Stimulated activated CD8-positive, alpha-beta memory T cell treated with anti-CD3 and anti-CD28 coated beads, Interleukin-15, amount 100 ng/mL, for 1 hour (primary cell): Measurements from ENCODE around the gene CIB1.

ENCODE experiments used
- DNase-seq: peaks from one replicate; pipeline ENCODE4 v3.0.0-alpha.2; 2020; ENCODE audit warnings: low read depth

The CIB1 gene

DNA sequence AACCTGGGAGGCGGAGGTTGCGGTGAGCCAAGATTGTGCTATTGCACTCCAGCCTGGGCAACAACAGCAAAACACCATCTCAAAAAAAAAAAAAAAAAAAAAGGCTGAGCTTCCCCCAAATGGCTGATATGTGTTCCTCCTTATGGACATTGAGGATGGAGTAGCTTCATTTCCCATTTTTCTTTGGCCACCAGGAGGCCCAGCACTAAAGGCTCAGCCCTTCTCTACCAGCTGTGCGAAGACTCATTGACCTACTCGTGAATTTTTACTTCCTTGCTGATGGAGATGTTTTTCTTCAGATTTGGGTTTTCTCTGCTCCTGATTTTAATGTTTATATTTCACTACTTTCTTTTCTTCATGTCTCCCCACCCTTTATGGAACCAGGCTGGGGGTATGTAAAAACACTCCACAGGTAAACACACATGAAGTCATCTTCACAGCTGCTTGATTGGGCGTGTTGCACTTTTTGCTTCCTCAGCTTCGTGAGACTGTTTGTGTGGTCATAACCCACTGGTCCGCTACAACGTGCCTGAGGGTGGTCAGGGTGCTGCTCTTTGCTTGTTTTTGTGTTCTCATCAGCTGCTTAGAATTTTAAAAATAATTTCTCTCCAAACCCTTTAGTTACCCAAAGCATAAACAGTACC lies 19.1 kb downstream of the CIB1 start:
- DNase-seq: no peak

DNA sequence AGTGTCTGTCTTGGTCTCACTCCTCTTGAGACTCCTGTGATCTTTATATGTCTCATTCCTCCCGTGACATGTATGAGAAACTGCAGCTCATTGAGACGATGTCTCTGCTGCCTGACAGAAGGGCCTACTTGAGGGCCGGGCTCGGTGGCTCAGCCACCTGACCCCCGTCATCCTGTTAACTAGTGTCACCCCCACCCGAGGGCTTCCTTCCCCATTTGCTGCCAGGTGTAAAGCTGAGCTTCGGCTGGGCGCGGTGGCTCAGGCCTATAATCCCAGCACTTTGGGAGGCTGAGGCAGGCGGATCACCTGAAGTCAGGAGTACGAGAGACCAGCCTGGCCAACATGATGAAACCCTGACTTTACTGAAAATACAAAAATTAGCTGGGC lies 19.9 kb downstream of the CIB1 start:
- no peak for DNase-seq

DNA sequence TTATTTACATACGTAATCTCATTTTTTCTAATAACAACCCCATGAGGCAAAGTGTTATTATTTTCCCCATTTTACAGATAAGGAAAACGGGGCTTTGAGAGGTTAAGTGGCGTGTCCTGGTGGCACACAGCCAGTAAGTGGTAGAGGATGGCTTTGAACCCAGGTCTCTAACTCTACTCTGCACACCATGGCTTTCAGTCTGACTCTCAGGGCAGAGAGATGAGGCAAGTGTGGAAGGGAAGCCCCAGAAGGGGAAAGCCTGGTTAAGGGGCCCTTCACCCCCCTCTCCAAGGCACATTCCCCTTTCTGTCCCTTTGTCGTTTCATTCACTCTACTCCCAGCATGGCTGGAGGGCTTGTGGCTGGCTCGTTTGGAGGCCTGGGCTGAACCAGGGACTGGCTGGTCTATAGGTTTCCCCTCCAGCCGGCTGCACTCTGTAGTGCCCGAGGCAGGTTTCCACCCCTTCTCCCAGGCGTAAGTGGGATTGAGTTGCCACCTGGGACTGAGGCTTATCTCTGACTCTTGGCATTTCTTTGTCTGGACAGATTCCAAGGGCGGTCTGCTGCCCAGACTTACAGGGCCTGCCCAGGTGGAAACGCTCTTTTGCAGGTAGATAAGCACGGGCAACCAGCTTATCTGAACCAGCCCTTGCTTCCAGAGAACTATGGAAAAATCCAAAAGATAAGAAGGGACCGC lies 20.5 kb downstream of the CIB1 start:
- no peak for DNase-seq

DNA sequence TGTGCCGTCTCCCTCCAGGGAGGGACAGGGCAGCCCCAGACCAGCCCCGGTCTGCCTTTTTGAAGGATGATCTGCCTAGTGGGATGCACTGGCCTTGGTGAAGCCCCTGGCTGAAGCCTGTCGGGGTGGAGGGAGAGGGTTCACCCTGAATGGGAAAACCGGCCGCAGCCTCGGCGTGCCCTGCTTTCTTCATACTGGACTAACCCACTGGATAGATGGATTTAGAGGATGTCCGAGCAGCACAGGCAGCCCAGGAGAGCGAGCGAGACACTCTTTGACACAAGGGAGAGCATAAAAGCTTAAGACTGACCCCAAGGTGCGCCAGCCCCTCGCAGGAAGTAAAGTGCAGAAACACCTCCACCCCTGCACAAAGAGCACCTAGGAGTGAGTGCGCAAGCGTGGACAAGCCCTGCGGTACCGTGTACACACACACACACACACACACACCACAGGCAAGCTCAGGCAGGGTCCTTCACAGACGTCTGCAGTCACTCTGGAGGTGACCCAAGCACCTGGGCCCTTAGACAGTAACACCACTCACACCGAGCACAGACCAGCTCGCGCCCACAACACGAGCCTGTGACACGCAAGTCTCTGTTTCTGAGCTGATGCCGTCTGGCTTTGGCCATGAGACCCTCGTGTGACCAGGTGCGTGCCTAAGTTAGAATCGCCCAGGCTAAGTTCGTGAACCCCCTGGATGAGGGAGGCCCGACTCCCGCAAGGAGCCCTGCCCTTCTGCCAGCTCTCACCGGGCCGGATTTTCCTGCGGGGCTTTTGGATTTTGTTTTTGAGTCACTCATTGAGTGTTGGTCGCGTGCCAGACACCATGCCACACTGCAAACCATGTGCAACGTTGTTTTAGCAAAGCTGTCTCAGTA lies 21.3 kb downstream of the CIB1 start:
- DNase-seq: no peak

DNA sequence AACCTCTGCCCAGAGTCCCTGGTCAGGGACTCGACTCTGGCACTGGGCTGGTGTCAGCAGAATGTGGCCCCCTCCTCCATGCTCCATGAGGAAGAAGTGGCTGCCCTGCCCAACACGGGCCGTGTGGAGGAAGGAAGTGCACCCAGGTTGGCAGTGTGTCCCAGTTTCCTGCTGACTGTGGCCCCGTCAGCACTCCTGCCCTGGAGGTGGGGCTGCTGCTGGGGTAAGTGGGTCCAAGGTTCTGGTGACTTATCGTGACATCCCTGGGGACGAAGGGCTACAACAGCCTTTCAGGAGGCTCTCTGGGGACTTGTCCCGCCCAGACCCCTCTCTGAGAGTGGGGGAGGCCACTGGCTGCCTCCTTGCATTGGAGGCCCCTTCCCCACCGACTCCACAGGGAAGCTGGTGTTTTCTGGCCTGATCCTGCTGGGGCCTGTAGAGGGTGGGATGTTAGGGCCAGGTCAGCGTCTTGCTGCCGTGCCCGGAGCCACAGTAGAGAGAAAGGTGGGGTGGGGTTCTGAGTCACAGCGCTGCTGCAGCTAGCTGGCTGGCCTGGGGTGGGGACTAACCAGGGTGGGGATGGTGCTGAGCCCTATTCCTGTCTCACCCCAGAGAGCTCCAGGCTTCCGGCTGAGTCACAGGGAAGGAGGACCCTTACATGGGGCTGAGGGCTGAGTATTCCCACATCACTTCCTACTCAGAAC lies 22.1 kb downstream of the CIB1 start:
- DNase-seq: no peak

DNA sequence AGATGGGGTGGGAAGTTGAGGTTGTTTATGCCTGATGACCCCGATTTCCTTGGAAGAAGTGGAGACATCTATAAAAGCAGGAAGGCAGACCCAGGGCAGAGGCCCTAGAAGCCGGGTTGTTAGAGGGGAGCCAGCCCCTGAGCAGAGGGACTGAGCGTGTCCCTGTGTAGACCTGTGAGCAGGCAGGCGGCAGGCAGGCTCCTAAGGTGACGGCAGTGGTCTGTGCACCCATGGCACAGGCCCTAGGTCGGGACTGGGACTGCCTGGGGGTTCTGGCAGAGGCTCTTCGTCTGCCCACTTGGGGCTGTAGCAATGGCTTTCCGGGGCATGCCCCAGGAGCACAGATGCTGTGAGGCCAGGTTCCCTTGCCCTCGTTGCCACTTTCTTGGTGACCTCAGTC lies 22.7 kb downstream of the CIB1 start:
- no peak for DNase-seq

DNA sequence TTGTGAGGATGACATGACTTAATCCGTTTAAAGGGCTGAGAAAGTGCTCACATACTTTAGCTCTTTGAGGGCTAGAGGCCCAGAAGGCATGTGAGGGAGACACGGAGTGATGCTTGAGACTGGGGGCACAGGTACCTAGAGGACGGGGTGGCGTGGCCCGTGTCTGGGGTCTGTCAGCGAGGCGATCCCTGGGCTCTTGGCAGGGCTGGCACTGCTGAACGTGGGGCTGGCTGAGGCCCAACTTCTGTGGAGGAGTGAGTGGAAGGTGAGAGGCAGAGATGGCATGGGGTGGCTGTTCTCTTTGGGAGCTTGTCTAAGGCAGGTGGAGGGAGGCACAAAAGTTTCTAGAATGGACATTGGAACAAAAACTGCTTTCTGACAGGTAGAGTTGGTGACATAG lies 23.1 kb downstream of the CIB1 start:
- no peak for DNase-seq

DNA sequence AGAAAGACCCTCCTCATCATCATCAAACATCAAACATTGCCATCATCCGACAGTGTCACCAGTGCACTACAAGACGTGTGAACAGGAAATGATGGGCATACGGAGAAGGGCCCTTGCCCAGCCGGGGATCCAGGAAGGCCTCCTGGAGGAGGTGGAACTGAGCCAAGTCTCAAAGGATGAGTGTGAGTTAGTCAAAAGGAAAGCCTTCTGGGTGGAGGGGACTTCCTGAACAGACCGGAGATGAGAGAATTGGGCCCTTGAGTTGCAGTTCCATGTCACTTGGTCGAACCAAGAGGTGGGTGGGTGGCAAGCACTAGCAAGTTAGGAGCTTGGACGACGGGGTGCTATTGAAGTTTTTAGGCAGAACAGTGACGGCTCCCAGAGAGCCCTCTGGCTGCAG lies 24.1 kb downstream of the CIB1 start:
- DNase-seq: no peak

DNA sequence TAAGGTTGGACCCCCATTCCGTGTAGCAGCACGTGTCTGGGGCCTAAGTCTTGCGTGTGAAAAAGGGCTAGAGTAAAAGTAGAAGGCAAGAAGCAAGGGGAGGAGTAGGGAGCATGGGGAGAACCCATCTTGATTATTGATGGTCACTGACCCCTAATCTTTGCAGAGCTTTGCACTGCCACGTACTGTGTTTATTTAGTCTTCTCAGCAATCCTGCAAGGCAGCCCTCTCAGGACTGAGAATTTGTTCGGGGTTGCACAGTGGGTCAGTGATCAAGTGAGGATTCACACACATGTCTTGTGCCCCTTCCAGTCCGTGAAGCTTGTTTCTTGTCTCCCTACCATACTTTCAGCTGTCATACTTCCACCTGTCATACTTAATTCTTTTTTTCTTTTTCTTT lies 25.4 kb downstream of the CIB1 start:
- DNase-seq: no peak

DNA sequence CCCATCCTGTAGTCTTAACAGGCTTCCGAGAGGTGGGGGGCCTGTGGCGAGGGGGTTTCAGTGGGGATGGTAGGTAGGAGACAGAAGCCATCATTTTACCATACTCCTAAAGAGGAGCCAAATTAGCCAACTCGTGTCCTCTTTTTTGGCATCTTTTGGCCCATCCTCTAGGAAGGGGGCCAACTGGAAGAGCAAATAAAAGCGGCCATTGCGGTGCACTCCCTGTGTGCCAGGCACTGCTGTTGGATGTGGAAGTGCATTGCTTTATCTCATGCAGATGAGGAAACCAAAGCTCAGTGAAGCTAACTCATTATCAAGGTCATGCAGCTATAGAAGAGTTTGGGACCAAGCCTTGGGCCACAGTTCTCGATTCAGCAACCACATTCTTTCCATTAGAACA lies 26.5 kb downstream of the CIB1 start:
- no peak for DNase-seq

DNA sequence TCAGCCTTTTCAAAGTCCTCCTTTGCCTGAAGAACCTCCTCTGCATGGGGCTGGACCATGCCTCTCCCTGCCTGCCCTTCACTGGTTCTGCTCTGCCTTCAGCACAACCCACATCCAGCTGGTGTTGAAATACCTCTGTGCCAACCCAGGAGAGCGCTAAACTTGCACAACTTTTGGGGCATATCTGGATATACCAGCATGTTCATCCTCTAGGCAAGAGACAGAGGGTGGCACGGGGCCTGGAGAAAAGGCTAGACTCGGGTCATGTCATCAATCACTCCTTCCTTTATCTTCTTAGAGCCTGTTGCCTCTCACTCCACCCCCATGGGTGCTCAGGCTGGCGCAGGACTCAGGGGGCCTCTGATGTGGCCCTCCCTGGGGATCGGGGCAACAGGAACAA lies 27.9 kb downstream of the CIB1 start:
- no peak for DNase-seq

DNA sequence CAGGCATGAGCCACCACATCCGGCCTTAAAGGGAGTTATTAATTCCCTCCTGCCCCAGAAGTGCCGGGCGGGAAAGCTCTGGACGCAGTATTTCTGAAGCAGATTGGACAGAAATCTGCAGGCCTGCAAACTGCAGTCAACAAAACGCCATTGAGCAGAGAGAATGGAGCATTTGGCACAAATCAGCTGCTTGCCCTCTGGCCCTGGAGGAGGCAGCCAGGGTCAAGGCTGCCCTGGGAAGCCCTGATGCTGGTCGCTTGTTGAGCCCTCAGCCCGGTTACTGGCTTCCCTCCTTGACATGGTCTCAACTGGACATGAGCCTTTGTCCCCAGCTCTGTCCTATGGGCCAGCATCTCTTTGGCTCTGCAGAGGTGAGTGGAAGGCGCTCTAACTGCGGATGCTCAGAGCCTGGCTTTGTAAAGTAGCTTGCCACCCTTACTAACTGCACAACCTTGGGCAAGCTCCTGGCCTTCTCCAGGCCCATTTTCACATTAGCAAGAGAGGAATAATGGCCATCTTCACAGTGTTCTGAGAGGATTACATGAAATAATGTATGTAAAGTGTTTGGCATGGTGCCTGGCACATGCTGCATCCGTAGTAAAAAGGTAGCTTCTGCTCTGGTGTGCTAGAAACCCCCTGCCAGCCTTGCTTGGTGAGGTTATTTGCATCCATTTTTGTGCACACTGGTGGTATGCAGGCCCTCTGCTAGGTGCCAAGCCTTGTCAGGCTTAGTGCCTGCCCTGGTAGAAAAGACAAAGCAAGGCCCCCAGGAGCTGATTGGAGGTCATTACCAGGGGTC lies 28.5 kb downstream of the CIB1 start:
- no peak for DNase-seq

DNA sequence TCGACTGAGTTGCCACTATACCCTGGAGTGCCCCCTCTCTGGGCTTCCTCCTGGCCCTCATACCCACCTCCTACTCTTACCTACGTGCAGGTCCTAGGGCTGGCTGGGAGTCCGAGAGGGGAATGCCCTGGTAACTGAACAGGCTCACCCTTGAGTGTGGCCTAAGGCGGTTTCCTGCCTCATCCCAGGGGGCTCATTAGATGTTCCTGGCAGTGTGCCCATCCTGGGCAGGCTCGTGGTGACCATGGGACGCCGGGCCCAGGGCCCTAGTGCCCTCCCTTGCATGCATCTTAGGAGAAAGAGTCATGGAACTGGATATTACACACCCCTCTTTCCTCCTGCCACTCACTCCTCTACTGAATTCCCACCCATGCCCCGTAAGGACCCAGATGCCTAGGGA lies 29.8 kb downstream of the CIB1 start:
- no peak for DNase-seq

DNA sequence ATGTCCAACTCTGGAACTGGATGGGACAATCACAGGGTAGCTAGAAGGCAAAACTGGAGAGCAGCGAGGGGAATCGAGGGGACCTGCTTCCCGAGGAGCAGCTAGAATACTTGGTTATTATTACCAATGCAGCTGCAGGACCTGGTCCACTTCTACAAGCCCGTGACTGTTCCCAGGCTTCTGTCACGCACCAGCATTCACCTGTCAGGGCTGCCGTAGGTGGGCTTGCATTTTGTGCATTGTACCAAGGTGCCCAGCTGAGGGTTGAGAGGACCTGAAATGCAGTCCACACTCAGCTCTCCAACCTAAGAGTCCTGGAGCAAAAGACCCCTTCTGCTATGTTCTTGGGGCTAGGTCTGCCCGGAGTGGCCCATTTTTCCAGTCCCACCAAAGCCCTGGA lies 30.3 kb downstream of the CIB1 start:
- DNase-seq: no peak

DNA sequence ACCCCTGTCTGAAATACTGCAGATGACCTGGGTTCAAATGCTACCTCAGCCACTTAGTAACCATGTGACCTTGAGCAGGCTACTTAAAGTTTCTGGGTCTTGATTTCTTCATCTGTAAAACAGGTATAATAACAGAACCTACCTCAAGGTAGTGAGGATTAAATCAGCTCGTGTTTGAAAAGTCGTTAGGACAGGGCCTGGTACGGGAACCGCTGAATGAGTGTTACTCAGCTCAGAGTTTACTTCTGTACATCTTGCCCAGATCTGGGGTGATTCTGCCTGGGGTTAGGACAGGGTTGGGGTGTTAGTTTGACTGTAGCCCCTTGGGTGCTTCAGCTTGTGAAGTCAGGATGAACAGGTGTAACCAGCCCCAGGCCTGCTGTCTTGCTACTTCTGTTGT lies 30.8 kb downstream of the CIB1 start:
- no peak for DNase-seq

DNA sequence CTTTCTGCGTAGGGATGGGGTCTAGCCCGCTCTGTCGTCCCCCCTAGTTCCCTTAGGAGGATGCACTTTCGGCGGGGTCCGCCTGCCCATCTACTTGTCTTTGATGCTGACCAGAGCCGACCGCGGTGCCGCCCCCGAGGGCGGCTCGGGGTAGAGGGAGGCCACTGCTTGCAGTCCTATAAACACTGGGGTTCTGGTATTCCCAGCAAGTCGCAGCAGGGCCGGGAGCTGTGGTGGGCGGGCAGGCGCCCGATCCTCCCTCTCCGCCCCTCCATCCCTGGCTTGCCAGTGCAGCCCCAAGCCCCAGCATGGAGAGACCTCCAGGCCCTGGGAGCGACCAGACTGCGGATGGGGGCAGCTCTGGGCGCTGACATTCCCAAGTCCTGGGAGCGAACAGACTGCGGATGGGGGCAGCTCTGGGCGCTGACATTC lies 31.8 kb downstream of the CIB1 start:
- no peak for DNase-seq

DNA sequence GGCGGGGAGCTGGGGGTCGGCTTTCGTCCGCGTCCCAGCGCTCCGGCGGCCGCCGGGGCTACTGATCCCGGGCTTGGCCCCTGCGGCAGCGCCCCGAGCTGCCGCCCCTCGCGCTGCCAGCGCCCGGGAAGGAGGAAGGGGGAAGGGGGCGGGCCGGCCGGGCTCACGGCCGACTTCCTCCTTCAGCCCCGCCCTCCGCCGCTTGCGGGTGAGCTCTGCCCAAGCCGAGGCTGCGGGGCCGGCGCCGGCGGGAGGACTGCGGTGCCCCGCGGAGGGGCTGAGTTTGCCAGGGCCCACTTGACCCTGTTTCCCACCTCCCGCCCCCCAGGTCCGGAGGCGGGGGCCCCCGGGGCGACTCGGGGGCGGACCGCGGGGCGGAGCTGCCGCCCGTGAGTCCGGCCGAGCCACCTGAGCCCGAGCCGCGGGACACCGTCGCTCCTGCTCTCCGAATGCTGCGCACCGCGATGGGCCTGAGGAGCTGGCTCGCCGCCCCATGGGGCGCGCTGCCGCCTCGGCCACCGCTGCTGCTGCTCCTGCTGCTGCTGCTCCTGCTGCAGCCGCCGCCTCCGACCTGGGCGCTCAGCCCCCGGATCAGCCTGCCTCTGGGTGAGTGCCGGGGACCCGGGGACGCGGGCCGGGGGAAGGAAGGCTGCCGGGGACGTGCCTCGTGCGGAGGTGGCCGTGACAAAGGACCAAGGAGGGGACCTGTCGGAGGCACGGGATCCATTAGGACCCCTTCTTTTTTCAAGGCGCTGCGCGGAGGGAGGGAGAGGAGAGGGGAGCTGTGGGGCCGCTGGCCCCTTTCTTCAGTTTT lies 32.4 kb downstream of the CIB1 start, which contains the start of gene SEMA4B:
Gene SEMA4B (plus strand): TSS at position 201 of the 814 bp plus-strand sequence. CDS start 249 bp downstream, at position 450.
- DNase-seq: peak; percentile 37

DNA sequence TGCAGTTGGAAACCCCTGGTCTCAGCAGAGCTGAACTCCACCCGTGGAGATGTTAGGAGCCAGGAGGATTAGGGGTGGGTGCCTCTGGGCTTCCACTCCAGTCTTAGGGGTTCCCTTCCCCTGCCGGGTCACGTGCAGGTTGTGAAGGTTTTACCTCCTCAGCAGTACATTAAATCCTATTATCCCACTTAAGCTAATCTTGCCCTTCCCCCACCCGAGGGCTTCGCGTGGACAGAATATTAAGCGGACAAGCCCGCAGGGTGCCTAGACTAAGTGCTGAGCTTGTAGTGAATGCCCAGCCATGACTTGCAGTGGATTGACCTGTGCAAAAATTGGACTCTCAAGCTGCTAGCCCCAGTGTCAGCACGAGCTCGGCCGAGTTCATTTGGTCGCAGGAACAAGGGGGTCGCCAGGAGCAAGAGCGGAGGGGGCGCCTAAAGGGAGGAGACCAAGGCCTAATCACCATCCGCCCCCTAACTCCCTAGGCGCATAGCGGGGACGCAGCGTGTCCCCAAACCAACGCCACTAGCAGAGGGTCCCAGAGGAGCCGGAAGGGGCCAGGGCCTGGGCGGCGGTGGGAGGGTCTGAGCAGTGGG lies 33.1 kb downstream of the CIB1 start:
- DNase-seq: no peak

DNA sequence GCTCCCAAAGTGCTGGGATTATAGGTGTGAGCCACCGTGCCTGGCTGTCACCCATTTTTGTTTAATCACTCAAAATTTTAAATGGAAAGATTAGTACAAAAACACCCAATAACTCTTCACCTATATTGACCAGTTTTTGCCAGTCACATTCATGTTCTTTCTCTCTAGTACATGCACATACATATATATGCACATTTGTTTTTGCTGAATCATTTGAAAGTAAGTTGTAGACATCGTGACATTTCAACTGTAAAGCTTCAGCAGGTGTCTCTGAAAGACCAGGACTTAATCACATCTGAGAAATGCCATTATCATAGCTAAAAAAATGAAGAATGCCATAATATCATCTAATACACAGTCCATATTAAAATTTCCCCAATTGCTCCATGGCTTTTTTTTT lies 39.1 kb downstream of the CIB1 start:
- no peak for DNase-seq
